ENCODE measurements around the gene RASSF5.

Gene RASSF5

GRCh38 chr1:206492589-206492988 lies 14.7 kb upstream of the RASSF5 start:
- DNase-seq (no peak), ATAC-seq (ENCODE audit: insufficient read depth, low read depth) (no peak)
- Histone ChIP-seq H2AFZ (ENCODE audit: low read depth, low read length) (no peak overlapping the region), H3K9me3 (ENCODE audit: insufficient read depth, low read length, severe bottlenecking) (no peaks in the 10 kb centered on the region), H3K27me3 (ENCODE audit: insufficient read depth, low read length, poor library complexity) (no peaks in the 10 kb centered on the region), H3K9ac (ENCODE audit: low read depth, low read length) (no peak overlapping the region), H3K79me2 (ENCODE audit: insufficient read depth, low read length) (no peaks in the 10 kb centered on the region), H3K36me3 (ENCODE audit: insufficient read depth, low read length) (peaks cover 45% of the 10 kb centered on the region), H3K27ac (ENCODE audit: low read length) (no peak overlapping the region), H4K20me1 (ENCODE audit: insufficient read depth, low read length) (no peaks in the 10 kb centered on the region), H3K4me1 (ENCODE audit: insufficient read depth, low read length) (no peaks in the 10 kb centered on the region), H3K4me3 (ENCODE audit: low read depth in 1 of 2, low read length in 2 of 2) (no peak overlapping the region), H3K4me2 (ENCODE audit: insufficient read depth, low read length) (no peak overlapping the region)
- no peak for TF ChIP-seq EZH2 (IDR thresholded peaks at IDR 0.05; ENCODE audit: borderline replicate concordance, low read depth, low read length, severe bottlenecking)
- TF ChIP-seq, protein P1, sequence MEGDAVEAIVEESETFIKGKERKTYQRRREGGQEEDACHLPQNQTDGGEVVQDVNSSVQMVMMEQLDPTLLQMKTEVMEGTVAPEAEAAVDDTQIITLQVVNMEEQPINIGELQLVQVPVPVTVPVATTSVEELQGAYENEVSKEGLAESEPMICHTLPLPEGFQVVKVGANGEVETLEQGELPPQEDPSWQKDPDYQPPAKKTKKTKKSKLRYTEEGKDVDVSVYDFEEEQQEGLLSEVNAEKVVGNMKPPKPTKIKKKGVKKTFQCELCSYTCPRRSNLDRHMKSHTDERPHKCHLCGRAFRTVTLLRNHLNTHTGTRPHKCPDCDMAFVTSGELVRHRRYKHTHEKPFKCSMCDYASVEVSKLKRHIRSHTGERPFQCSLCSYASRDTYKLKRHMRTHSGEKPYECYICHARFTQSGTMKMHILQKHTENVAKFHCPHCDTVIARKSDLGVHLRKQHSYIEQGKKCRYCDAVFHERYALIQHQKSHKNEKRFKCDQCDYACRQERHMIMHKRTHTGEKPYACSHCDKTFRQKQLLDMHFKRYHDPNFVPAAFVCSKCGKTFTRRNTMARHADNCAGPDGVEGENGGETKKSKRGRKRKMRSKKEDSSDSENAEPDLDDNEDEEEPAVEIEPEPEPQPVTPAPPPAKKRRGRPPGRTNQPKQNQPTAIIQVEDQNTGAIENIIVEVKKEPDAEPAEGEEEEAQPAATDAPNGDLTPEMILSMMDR (IDR thresholded peaks at IDR 0.05; ENCODE audit: borderline replicate concordance, extremely low read depth, low read length, poor library complexity, severe bottlenecking): no peak

DNA sequence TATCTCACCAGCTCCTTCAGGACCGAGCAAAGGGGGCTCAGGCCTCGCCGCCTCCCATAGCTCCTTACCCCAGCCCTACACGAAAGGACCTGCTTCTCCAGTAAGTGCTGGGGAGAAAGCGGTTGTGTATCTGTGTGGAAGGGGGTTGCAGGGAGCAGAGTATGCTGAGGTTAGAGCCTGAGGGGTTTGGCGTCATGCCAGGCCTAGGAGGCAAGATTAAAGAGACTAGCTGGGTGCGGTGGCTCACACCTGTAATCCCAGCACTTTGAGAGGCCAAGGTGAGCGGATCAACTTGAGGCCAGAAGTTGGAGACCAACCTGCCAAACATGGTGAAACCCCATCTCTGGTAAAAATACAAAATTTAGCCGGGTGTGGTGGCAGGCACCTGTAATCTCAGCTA lies 14.1 kb upstream of the RASSF5 start:
- Histone ChIP-seq H3K27ac (ENCODE audit: low read length) (no peak overlapping the region), H3K36me3 (ENCODE audit: insufficient read depth, low read length) (peaks cover 39% of the 10 kb centered on the region), H3K4me3 (ENCODE audit: low read depth in 1 of 2, low read length in 2 of 2) (no peak overlapping the region), H3K9ac (ENCODE audit: low read depth, low read length) (no peak overlapping the region), H3K27me3 (ENCODE audit: insufficient read depth, low read length, poor library complexity) (no peaks in the 10 kb centered on the region), H4K20me1 (ENCODE audit: insufficient read depth, low read length) (no peaks in the 10 kb centered on the region), H3K4me2 (ENCODE audit: insufficient read depth, low read length) (no peak overlapping the region), H3K79me2 (ENCODE audit: insufficient read depth, low read length) (no peaks in the 10 kb centered on the region), H2AFZ (ENCODE audit: low read depth, low read length) (no peak overlapping the region), H3K4me1 (ENCODE audit: insufficient read depth, low read length) (no peaks in the 10 kb centered on the region), H3K9me3 (ENCODE audit: insufficient read depth, low read length, severe bottlenecking) (no peaks in the 10 kb centered on the region)
- no peak for TF ChIP-seq EZH2 (IDR thresholded peaks at IDR 0.05; ENCODE audit: borderline replicate concordance, low read depth, low read length, severe bottlenecking)
- TF ChIP-seq, protein P1 (IDR thresholded peaks at IDR 0.05; ENCODE audit: borderline replicate concordance, extremely low read depth, low read length, poor library complexity, severe bottlenecking): no peak
- ATAC-seq (ENCODE audit: insufficient read depth, low read depth) (no peak), DNase-seq (no peak)

- Histone ChIP-seq H3K27me3 (ENCODE audit: insufficient read depth, low read length, poor library complexity) (no peaks in the 10 kb centered on the region), H3K9ac (ENCODE audit: low read depth, low read length) (no peak overlapping the region), H3K4me1 (ENCODE audit: insufficient read depth, low read length) (no peaks in the 10 kb centered on the region), H3K4me2 (ENCODE audit: insufficient read depth, low read length) (no peak overlapping the region), H3K27ac (ENCODE audit: low read length) (no peak overlapping the region), H4K20me1 (ENCODE audit: insufficient read depth, low read length) (no peaks in the 10 kb centered on the region), H2AFZ (ENCODE audit: low read depth, low read length) (no peak overlapping the region), H3K36me3 (ENCODE audit: insufficient read depth, low read length) (peaks cover 39% of the 10 kb centered on the region), H3K4me3 (ENCODE audit: low read depth in 1 of 2, low read length in 2 of 2) (no peak overlapping the region), H3K9me3 (ENCODE audit: insufficient read depth, low read length, severe bottlenecking) (no peaks in the 10 kb centered on the region), H3K79me2 (ENCODE audit: insufficient read depth, low read length) (no peaks in the 10 kb centered on the region)
- ATAC-seq (ENCODE audit: insufficient read depth, low read depth) (no peak), DNase-seq (no peak)
- no peak for TF ChIP-seq EZH2 (IDR thresholded peaks at IDR 0.05; ENCODE audit: borderline replicate concordance, low read depth, low read length, severe bottlenecking)
- TF ChIP-seq, protein P1 (IDR thresholded peaks at IDR 0.05; ENCODE audit: borderline replicate concordance, extremely low read depth, low read length, poor library complexity, severe bottlenecking): no peak
Measured at GRCh38 chr1:206495011-206495461, 12.3 kb upstream of the RASSF5 start.

All from DND-41 (cell line).